GM19240 (cell line): ENCODE data around the gene KIAA1755.

Experiments used
- DNase-seq: peaks from one replicate; pipeline ENCODE4 v3.0.0; 2011; ENCODE audit warnings: low spot score; ENCODE audit not compliant: insufficient read length

The KIAA1755 gene

GRCh38 chr20:38207621-38208020, 52.9 kb downstream of the KIAA1755 start:
- DNase-seq = no peak

DNA sequence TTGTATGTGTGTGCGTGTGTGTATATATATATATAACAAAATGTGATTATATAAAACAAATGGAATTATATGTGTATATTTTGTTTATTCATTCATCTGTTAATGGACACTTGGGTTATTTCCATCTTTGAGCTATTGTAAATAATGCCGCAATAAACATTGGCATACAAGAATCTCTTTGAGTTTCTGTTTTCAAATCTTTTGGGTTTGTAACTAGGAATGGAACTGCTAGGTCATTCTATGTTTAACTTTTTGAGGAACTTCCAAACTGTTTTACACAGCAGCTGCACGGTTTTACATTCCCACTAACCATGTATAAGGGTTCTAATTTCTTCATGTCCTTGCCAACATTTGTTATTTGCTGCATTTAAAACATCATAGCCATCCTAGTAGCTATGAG, 55.5 kb downstream of the KIAA1755 start:
- no peak for DNase-seq

- no peak for DNase-seq
These were observed 56.6 kb downstream of the KIAA1755 start for GRCh38 chr20:38203981-38204357.

GRCh38 chr20:38203337-38203980, 57.1 kb downstream of the KIAA1755 start:
- DNase-seq = no peak

GRCh38 chr20:38202982-38203293, 57.6 kb downstream of the KIAA1755 start:
- DNase-seq = no peak

DNA sequence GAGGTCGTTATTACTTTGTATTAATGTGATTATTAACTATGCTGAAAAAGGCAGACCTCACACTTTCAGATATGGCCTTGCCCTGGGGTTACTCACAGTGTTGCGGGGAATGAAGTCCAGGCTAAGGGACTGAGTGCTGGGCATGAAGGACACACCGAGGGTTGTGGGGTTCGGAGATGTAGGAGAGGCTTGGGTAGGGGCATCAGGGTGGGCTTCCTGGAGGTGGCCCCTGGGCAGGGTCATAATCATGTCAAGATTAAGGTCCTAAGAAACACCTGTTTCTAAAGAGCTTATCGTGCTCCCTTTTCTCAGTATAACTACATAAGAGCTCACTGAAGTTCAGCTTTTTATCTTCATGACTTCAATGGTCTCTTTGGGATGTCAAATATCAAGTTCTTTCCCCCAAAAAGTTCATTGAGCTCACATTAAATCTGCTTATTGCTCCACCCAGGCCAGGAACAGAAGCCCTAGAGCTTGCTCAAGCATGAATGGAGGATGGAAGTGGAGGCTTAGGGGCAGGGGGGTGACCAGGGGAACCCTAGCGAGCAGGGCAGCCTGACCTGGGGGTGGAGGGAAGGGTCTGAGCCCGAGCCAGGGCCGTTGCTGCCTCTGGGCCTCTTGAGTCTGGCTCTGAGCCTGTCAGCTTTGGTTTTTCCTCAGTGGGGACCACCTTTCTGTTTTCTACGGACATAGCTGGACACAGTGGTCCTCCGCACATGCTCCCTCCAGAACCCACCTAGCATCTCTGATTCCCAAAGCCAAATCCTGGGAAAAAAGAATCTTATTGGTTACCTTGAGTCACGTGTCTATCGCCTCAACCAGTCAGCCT, 58.2 kb downstream of the KIAA1755 start:
- no peak for DNase-seq

GRCh38 chr20:38201356-38201755, 59.2 kb downstream of the KIAA1755 start:
- DNase-seq = no peak

DNA sequence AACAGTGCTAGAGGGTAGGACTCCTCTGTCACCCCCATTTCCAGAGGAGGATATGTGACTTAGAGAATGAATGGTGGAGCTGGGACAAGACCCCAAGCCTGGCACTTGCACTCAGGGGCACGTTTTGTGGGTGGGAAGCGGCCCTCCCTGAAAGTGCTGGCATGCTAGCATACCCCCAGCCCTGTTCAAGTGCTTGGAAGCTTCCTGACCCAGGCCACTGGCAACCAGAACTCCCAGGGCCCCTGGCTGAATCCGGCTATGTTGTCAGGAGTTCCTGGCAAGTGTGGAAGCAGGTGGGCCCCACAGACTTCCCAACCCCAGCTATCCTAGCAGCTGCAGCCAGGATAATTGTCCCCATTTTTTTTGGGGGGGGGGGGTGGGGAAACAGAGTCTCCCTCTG, 59.9 kb downstream of the KIAA1755 start:
- DNase-seq = no peak

DNA sequence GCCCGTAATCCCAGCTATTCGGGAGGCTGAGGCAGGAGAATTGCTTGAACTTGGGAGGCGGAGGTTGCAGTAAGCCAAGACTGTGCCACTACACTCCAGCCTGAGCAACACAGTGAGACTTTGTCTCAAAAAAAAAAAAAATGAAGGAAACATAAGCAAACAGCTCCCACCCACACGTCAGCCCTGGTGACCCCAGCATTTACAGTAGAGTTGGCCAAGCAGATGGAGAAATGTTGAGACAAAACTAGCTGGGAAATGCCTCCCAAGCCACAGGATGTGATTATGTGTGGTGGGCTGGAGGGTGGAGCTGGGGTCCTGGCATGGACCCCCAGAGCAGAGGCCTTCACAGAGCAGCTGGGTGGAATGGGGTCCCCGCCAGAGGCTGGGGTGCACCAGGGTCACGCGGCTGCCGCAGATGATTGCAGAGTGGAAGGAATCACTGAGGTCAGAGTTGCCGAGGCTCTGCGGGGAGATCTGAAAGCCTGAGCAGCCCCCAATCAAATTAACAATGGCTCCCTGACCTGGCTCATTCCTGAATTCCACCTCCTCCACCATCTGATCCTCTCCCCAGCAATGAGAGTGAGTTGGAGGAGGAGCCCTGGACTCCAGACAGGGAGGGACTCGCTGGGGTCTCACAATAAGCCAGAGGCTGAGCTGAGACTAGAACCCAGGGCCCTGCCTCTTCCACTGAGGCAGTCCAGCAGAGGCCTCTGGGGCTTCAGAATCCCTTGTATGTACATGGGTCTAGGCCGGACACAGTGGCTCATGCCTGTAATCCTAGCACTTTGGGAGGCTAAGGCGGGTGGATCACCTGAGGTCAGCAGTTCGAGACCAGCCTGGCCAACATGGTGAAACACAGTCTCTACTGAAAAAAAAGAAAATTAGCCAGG, 60.8 kb downstream of the KIAA1755 start:
- no peak for DNase-seq

DNA sequence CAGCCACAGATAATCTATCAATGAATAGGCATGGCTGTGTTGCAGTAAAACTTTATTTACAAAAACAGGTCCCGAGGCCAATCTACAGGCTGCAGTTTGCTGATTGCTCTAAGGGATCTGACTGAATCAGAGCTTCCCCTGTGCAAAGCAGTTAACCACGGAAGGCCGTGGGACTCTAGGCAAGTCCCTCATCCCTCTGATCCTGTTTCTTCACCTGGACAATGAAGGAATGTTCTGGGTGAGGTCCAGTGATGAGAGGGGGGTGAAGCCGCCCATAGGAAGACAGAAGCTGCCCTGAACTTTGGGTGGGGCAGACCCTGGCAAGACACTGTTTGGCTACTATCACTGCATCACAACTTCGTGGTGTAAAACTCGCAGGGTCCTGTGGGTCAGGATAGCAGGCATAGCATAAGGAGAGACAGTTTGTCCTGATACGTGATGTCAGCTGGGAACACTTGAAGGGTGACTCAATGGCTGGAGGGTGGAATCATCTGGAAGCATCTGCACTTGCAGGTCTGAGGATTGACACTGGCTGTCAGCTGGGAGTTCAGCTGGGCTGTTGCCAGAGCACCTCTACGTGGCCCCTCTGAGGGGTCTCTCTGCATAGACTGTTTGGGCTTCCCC, 62.2 kb downstream of the KIAA1755 start:
- DNase-seq = no peak

GRCh38 chr20:38197619-38198018, 62.9 kb downstream of the KIAA1755 start:
- no peak for DNase-seq

DNA sequence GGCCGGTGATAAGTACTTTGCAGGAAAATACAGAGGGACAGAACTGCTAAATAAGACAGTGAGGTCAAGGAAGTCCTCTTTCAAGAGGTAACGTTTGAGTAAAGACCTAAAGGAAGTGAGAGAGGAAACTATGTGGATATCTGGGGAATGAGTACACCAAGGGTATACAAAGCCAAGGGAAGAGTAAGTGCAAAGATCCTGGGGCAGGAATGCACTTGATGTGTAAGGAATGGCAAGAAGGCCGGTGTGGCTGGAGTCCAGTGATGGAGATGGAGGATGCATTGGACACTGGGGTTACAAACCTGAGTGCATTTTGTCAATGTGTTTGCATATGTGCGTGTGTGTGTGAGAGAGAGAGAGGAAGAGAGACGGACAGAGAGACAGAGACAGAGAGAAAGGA, 63.3 kb downstream of the KIAA1755 start:
- DNase-seq = no peak

DNA sequence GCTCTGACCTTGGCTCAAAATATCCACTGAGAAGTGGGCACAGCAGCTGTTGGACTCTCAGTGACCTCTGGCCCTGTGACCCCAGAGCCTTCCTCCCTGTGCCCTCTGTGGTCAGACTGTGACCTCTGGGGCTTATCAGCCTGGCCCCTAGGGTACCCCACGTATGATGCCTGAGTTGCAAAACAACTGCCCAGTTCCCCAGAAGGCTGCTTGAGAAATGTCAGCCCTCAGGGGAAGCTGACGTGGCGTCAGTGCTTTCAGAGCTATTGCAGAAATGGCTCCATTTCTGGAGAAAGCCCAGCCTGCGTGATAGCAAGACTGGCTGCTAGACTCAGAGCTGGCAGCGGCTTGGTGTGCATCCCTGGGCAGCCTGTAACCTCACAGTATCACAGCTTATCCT, 63.9 kb downstream of the KIAA1755 start:
- no peak for DNase-seq

DNA sequence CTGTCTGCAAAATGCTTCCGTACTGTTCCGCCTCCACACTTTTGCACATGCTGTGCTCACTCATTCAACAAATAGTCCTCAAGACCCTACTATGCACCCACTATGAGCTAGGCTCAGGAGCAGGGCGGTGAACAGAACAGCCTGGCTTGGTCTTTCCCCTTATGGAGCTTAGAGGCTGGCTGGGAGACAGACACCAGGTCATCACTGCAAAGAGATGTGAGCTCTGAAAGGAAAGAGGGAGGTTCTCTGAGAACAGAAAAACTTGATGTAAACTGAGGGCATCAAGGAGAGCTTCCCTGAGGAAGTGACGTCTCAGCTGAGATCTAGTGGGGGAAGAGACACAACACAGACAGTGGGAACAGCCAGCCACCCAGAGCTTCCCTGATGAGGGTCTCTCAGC, 64.5 kb downstream of the KIAA1755 start:
- no peak for DNase-seq

- DNase-seq = no peak
These were observed 65.0 kb downstream of the KIAA1755 start for GRCh38 chr20:38195521-38195920.

DNA sequence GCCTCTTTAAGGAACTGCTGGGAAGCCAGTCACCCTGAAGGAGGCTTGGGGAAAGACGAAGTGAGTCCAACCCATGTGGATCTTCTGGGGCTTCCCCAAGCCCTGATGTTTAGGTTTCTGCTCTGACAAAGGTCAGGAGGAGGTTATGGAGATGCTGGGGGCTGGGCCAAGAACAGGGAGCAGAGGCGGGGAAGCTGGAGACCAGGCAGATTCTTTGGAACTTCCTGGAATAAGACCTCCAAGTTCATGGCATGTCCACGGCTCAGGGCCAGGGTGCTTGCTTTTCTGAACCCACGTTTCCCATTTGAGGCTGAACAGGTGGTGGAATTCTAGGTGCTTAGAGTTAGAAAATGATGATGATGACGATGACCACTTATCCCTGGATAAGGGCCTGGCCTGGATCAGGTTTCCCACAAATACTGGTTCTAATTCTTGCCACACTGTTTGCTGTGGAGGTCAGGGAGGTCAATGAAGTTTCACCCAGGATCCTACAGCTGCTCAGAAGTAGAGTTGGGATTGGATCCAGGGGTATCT, 65.5 kb downstream of the KIAA1755 start:
- no peak for DNase-seq

GRCh38 chr20:38193586-38194105, 66.9 kb downstream of the KIAA1755 start:
- DNase-seq = no peak

- DNase-seq = no peak
These were observed 68.1 kb downstream of the KIAA1755 start for GRCh38 chr20:38192323-38192885.

- DNase-seq = no peak
These were observed 68.9 kb downstream of the KIAA1755 start for GRCh38 chr20:38191654-38192053.

GRCh38 chr20:38190936-38191371, 69.6 kb downstream of the KIAA1755 start:
- DNase-seq = no peak

- no peak for DNase-seq
These were observed 70.4 kb downstream of the KIAA1755 start for GRCh38 chr20:38190166-38190565.
